GM19099 (cell line): Measurements from ENCODE around the gene SUCNR1.

Experiments used
- POLR2A ChIP-seq: IDR thresholded peaks from 3 replicates; pipeline ENCODE4 v1.6.1; 2011; ENCODE audit warnings: low read depth; ENCODE audit not compliant: insufficient read length; ENCODE audit errors: extremely low read depth

SUCNR1 gene

DNA sequence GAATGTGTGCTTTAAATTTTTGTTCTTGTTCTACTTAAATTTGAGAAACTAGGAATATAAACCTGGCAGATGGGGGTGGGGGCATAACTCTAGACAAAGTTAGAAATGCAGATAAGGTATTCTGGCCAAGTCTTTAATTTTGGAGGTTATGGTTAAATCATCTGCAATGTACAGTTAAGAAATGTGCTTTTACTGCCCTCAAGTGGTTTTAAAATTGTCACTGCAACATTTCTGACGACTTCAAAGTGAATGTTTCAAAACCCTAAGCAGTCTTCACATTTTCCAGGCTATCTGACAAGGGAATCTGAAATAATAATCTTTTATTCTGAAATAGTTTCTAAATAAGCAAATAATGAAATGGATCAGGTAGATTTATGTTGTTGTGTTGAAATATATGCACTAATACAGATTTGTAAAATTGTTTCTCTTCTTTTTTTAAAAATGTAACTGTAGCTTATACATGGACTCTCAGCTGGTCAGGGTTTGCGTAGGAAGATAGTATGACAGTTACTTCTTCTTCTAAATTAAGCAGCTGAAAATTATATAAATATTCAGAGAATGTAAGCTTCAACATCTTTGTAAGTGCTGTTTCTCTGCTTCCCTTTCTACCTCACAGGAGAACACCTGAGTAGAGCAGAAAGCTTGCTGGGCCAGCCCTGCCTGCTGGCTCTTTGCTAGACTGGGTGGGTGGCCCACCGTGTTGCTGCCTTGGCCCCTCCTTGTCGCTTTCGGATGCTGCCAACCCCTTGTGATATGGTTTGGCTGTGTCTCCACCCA is 45.0 kb downstream of the SUCNR1 start:
- no peak for TF ChIP-seq POLR2A

- no peak for TF ChIP-seq POLR2A
Observed at GRCh38 chr3:151919030-151919328, 45.5 kb downstream of the SUCNR1 start.

- TF ChIP-seq POLR2A = no peak
Observed at GRCh38 chr3:151919446-151919845, 46.0 kb downstream of the SUCNR1 start.

GRCh38 chr3:151923901-151924300 is 50.5 kb downstream of the SUCNR1 start:
- TF ChIP-seq POLR2A = no peak

DNA sequence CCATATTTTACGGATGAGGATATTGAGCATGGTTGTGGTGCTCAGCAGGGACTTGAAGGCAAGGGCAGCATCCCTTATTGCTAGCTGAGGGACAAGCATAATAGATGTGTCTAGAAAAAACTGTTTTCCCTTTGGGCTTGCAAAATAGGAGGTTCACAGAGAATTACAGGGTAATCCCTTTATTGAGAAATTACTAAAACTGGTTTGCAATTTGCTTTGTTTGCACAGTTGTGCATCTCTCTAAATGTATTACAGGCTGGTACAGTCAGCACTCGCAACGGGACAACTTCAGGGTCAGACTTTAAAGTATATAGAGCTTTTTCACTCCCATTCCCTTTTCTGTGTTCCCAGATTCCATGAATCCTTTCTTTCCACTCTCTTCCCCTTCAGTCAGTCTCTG is 51.3 kb downstream of the SUCNR1 start:
- TF ChIP-seq POLR2A = no peak

GRCh38 chr3:151925419-151925818 is 52.0 kb downstream of the SUCNR1 start:
- TF ChIP-seq POLR2A = no peak

DNA sequence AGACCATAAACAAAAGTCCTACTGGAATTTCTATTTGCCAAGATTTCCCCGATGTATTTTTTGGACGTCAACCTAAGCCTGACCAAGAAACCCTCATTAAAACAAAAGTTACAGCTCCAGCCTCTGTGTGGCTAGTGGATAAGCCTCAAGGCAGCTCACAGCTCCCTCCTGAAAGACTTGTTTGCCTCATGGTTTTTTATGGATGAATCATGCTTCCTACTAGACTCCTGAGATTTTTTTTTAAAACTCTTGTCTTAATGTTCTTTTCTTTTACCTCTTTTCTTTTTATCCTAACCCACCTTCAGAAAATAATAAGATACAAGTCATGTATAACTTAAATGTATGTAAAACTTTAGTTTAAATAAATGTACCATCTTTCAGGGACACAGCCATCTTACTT is 52.4 kb downstream of the SUCNR1 start:
- no peak for TF ChIP-seq POLR2A

GRCh38 chr3:151926956-151927355 is 53.5 kb downstream of the SUCNR1 start:
- no peak for TF ChIP-seq POLR2A

GRCh38 chr3:151931171-151931570 is 57.7 kb downstream of the SUCNR1 start:
- TF ChIP-seq POLR2A = no peak

GRCh38 chr3:151933234-151933853 is 59.9 kb downstream of the SUCNR1 start:
- TF ChIP-seq POLR2A = no peak
